CD4-positive, alpha-beta T cell treated with Interleukin-15 for 4 hours (primary cell): Measurements from ENCODE around the gene CXADR.
A peak's percentile ranks its signal among the peaks of the same experiment; 100 is the strongest.
"Not testable (repeated sequence)": the region's sequence is repeated elsewhere in the genome, so short reads cannot be mapped to it uniquely, and the experiment has no call there.

ENCODE experiments used
- DNase-seq: peaks from one replicate; pipeline ENCODE4 v3.0.0-alpha.2; 2020; ENCODE audit warnings: low spot score

Gene CXADR

GRCh38 chr21:17512253-17513213 is at the start of gene CXADR:
Gene CXADR (plus strand): TSS chr21:17513043. CDS start chr21:17513130, 87 bp downstream.
- peak; percentile 79 for DNase-seq

- DNase-seq, result no peak
Observed at GRCh38 chr21:17466166-17466565, 46.7 kb upstream of the CXADR start.

- DNase-seq, result no peak
Observed at GRCh38 chr21:17467392-17467791, 45.5 kb upstream of the CXADR start.

GRCh38 chr21:17467829-17468228 is 45.0 kb upstream of the CXADR start:
- no peak for DNase-seq

- no peak for DNase-seq
Observed at GRCh38 chr21:17468698-17469097, 44.1 kb upstream of the CXADR start.

GRCh38 chr21:17469727-17470126 is 43.1 kb upstream of the CXADR start:
- DNase-seq, result no peak

- DNase-seq, result no peak
Observed at GRCh38 chr21:17472182-17472581, 40.7 kb upstream of the CXADR start.

GRCh38 chr21:17472592-17473271 is 40.1 kb upstream of the CXADR start:
- DNase-seq, result no peak

GRCh38 chr21:17476006-17476405 is 36.8 kb upstream of the CXADR start:
- DNase-seq, result no peak

- not testable (repeated sequence) for DNase-seq
Observed at GRCh38 chr21:17478156-17478555, 34.7 kb upstream of the CXADR start.

- no peak for DNase-seq
Observed at GRCh38 chr21:17479606-17480005, 33.2 kb upstream of the CXADR start.

GRCh38 chr21:17482928-17483327 is 29.9 kb upstream of the CXADR start:
- DNase-seq, result no peak

GRCh38 chr21:17488620-17489019 is 24.2 kb upstream of the CXADR start:
- DNase-seq, result no peak

GRCh38 chr21:17489565-17489964 is 23.3 kb upstream of the CXADR start:
- not testable (repeated sequence) for DNase-seq

GRCh38 chr21:17491716-17492414 is 21.0 kb upstream of the CXADR start:
- DNase-seq, result no peak

- no peak for DNase-seq
Observed at GRCh38 chr21:17492415-17493168, 20.3 kb upstream of the CXADR start.

GRCh38 chr21:17494051-17494450 is 18.8 kb upstream of the CXADR start:
- no peak for DNase-seq

GRCh38 chr21:17495680-17496079 is 17.2 kb upstream of the CXADR start:
- no peak for DNase-seq

- no peak for DNase-seq
Observed at GRCh38 chr21:17497316-17497715, 15.5 kb upstream of the CXADR start.

- no peak for DNase-seq
Observed at GRCh38 chr21:17498586-17498985, 14.3 kb upstream of the CXADR start.

- DNase-seq, result no peak
Observed at GRCh38 chr21:17501107-17502006, 11.5 kb upstream of the CXADR start.
